CD4-positive, alpha-beta T cell treated with Interferon gamma for 1 hour (primary cell): ENCODE data around the gene IL32.
"Not testable (repeated sequence)": the region's sequence is repeated elsewhere in the genome, so short reads cannot be mapped to it uniquely, and the experiment has no call there.

Experiments
- DNase-seq: peaks from one replicate; pipeline ENCODE4 v3.0.0-alpha.2; 2020

IL32 gene

GRCh38 chr16:3053330-3053710 is 12.1 kb upstream of the IL32 start:
- not testable (repeated sequence) for DNase-seq

DNA sequence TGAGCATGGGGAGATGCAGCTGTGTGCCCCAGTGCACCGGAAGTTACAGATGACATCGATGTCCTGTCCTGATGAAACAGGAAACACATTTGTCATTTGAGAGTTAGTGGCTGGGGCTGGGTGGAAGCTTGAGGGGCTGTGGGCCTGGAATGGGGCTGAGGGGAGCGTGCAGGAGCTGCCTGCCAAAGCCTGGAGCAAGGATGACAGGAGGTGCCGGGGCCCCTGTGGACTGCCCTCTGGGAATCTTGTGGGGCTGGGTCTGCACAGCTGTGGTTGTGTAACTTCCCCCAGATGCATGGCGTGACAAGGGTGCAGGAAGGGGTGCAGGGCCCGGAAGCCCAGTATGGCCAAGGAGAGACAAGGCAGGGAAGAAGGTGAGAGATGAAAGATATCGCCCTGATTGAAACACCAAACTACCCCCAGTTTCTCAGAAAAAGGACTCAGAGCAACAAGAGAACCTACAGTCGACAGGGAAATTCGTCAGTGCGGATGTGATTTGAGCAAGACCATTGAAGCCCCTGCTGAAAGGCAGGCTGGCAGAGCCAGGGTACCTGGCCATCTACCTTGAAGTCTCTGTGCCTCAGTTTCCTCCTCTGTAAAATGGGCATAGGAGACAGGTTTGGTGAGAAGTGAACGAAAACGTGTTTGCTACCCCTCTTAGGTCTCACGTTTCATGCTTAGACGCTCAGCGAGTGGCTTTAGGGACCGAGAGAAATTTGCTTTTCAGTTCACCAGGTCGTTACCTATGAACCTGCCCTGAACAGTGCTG is 10.3 kb upstream of the IL32 start:
- DNase-seq = no peak

DNA sequence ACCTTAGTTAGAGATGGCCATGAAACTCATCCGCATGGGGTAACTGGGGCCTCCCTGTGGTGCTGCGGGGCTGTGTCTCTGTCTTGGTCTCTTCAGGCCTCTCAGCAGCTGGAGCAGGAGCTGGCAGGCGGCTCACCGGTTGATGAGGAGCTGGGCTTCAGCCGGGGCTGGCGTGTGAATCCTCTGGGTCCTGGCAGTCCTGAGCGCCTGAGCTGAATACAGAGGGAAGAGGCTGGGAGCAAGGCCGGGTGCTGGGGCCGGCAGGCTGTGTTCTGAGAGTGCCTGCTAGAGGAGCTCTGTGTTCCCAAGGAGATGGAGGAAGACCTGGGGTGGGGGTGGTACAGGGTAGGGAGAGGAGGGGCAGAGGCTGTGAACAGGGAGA is 9.7 kb upstream of the IL32 start:
- DNase-seq = not testable (repeated sequence)

GRCh38 chr16:3056336-3057180 is 8.9 kb upstream of the IL32 start:
- DNase-seq = no peak

GRCh38 chr16:3057181-3058138 is 8.0 kb upstream of the IL32 start:
- DNase-seq = no peak

GRCh38 chr16:3058139-3059030 is 7.1 kb upstream of the IL32 start:
- DNase-seq = peak; percentile 49

DNA sequence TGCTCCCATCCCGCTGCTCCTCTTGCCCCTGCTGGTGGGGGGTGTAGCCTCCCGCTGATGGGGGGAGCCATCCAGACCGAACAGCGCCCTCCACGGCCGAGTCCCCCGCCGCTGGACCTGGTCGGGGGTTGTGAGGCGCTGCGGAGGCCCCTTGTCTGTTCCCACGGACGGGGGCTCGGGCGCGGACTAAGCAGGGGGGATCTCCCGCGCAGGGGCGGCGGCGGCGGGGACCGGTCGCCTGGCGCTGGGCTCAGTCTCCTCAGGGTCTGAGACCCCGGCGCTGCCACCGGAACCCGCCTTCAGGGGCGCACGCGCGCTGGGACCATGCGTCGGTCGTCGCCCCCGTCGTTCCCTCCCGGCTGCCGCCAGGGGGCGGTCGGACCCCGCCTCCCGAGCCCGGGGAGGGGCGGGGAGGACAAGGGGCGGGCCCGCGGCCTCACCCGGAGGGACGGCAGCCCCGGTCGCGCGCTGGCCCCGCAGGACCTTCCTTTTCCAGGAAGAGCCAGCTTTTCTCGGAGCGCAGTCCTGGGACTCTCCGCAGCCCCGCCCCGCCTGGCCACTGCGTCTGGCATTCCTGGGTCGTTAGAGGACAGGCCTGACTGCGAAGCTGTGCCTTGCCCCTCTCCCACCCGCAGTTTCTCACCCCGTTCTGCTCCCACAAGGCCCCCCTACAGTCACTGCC is 6.3 kb upstream of the IL32 start:
- peak; percentile 87 for DNase-seq

DNA sequence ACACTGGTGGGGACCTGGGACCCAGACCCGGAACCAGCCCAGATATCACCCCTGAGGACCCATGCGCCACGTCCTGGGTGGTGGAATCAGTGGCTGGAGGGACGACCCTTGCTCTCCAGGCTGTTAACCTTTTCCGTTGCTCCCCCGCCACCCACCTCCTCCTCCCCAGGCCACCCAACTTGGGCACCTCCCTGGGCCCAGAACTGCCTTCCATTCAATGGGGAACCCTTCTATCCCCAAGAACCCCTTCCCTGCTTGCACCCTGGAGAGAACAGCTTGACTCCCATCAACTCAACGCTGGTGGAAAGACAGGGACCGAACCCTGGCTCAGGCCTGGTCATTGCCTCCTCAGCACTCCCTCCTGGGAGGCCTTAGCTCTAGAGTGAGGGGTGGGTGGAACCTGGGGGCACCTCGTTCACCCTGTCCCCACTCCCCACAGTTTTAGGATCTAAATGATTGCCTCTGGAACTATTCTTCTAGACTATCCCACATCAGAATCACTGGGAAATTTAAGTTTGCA is 5.7 kb upstream of the IL32 start:
- no peak for DNase-seq

DNA sequence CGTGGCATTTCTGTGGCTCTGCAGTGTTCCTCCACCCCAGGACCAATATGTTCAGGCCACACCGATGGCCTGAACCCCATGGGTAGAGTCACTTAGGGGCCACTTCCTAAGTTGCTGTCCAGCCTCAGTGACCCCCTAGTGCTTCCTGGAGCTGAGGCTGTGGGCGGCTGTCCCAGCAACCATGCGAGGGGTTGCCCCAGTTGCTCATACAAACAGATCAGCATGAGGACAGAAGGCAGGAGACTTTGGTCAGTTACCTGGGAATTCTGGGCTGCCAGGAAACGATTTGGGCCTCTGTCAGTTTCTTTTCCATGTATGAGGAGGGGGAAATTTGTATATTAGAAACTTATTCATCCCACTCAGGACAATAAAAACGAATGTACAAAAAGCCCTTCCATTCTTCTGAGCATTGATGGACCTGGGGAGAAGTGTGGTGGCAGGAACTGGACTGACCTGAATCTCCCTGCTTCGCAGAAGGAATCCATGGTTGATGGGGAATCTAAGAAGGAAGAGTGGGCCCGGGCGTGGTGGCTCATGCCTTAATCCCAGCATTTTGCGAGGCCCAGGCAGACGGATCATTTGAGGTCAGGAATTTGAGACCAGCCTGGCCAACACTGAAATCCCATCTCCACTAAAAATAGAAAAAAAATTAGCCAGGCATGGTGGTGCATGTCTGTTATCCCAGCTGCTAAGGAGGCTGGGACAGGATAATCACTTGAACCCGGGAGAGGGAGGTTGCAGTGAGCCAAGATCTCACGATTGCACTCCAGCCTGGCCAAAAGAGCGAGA is 4.9 kb upstream of the IL32 start:
- DNase-seq = no peak

- DNase-seq = no peak
These were observed 2.9 kb upstream of the IL32 start for GRCh38 chr16:3062553-3062952.

DNA sequence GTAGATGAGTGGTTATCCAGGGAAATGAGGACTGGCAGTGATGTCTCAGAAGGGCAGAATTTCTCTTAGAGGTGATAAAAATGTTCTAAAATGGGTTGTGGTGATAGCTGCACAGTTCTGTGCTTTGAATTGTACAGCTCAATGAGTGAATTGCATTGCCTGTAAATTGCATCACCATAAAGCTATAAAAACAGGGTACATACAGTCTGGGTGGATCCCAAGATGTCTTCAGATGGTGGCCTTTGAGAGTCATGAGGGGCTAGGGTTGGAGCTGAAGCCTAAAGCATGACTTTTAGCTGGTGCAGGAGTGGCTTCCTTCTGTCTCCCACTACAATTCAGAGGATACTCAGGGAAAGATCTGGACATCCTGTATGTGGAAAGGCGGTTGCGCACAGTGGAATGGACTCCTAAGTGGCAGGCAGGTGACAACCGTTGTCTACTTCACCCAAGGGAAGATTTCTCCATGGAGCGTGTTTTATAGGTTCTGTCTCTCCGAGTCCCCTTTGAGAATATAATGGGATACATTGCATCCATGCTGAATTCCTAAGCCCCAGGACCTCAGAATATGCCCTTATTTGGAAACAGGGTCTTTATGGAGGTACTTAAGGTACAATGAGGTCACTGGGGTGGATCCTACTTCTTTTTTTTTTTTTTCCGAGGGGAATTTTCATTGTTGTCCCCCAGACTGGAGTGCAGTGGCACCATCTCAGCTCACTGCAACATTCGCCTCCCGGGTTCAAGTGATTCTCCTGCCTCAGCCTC is 1.6 kb upstream of the IL32 start:
- no peak for DNase-seq

DNA sequence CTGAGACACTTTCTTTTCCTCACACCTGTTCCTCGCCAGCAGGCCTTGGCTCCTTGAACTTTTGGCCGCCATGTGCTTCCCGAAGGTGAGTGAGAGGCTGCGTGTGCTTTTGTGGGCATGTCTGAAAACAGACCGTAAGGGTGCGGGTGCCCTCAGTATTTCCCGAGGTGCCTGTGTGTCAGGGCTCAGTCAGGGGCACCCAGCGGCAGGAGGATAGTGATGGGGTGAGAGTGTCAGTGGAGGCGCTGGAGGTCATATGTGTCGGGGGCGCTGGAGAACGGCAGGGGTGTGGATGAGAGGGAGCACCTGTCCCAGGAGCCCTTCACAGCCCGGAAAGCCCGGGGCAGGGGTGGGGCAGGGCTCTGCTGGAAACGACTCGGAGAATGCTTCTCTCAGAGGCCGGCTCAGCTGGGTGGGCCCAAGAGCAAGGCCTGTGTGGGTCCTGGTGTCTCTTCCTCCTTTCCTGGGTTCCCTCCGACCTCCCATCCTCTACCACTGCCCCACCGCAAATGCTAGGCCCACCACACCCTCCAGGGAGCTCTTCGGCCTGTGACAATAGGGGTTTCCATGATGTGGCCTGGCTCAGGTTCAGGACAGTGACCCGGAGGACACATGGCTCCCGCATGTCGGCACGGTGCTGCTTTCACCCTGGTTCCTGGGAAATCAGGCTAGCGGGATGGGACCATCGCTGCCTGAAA is 451 bp downstream of the IL32 start:
- no peak for DNase-seq

DNA sequence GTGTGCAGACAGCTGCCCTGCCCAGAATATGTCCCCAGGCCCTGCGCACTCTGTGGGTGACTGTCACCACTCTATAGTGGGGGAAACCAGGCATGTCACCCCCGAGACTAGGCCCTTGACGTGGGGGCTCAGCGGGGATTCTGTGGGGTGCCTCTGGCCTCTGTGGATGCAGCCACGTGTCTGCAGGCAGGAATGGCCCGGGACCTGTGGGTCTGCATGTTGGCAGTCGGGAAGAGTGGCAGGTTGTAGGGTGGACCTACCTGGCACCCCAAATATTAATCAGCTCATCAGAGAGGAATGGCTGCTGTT is 954 bp downstream of the IL32 start:
- no peak for DNase-seq

GRCh38 chr16:3068487-3068886 is 3.0 kb downstream of the IL32 start:
- DNase-seq = no peak

- DNase-seq = not testable (repeated sequence)
These were observed 3.7 kb downstream of the IL32 start for GRCh38 chr16:3069146-3069545.

DNA sequence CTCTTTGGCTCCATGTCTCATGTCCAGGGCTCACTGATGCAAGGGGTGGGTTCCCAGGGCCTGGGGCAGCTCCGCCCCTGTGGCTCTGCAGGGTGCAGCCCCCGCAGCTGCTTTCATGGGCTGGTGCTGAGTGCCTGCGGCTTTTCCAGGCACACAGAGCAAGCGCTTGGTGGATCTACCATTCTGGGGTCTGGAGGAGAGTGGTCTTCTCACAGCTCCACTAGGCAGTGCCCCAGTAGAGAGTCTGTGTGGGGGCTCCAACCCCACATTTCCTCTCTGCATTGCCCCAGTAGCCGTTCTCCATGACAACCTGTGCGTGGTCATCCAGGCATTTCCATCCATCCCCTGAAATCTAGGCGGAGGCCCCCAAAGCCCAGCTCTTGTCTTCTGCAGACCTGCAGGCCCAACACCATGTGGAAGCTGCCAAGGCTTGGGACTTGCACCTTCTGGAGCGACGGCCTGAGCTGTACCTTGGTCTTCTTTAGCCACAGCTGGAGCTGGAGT is 5.2 kb downstream of the IL32 start:
- no peak for DNase-seq

- DNase-seq = no peak
These were observed 6.2 kb downstream of the IL32 start for GRCh38 chr16:3071655-3072054.

DNA sequence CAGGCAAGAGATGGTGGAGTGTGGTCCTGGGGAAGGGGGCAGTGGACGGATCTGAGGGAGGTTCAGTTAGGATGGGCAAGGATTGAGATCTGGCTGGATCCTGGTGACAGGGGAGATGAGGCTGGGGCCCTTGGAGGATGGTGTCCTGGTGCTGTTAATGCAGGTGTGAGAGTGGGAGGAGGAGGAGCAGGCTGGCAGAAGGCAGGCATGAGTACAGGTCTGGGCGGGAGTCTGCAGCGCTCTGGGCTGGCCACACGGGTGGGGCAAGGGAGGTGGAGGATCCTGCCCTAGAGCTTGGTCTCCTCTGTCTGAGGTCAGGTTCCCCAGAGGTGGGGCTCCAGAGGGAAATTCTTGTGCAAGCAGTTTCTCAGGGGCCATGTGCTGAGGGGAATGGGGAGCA is 6.7 kb downstream of the IL32 start:
- DNase-seq = not testable (repeated sequence)
